ENCODE measurements around the gene TIFAB.

GRCh38 chr5:135452321-135453030 is at the start of gene TIFAB:
- TF ChIP-seq GATA2 (IDR thresholded peaks at IDR 0.05; ENCODE audit: low read depth, low read length), result no peak
- TF ChIP-seq GATA3 (IDR thresholded peaks at IDR 0.05; ENCODE audit: low read depth, low read length), result no peak
